Activated B cell treated with CpG ODN at 0.5 μM for 24 hours (primary cell): ENCODE results near the gene IVD. TPM values are rescaled to one million over a fixed set of nuclear protein-coding genes. Genes with fewer than 3 reads are reported as not detected.

Experiments used
- ATAC-seq: fragments of 200-7000 bp; cut with Tn5 transposase; one replicate; pipeline ENCODE4 v1.10.0; 2021; ENCODE audit warnings: low read depth, mild to moderate bottlenecking, moderate library complexity
- CTCF ChIA-PET: fragments of 350-600 bp; sonication (Branson Sonifier 250); formaldehyde crosslinking; loops from one replicate; lab custom pipeline; 2021; ENCODE audit warnings: antibody characterized with exemption; lab: Charles Lee
- POLR2A ChIA-PET: fragments of 350-600 bp; sonication (Branson Sonifier 250); formaldehyde crosslinking; loops from one replicate; lab custom pipeline; 2021; ENCODE audit warnings: antibody characterized with exemption; lab: Charles Lee
- DNase-seq: peaks from one replicate; pipeline ENCODE4 v3.0.0; 2022
- H3K27ac Mint-ChIP-seq: one replicate; pipeline ENCODE4 v1.8.0; 2020; ENCODE audit warnings: mixed read lengths
- H3K27me3 Mint-ChIP-seq: one replicate; pipeline ENCODE4 v1.8.0; 2021; ENCODE audit warnings: mixed read lengths
- H3K36me3 Mint-ChIP-seq: one replicate; pipeline ENCODE4 v1.8.0; 2021; ENCODE audit warnings: low read depth, mixed read lengths
- H3K4me1 Mint-ChIP-seq: one replicate; pipeline ENCODE4 v1.8.0; 2021; ENCODE audit warnings: mixed read lengths
- H3K4me3 Mint-ChIP-seq: one replicate; pipeline ENCODE4 v1.8.0; 2020; ENCODE audit warnings: mild to moderate bottlenecking, mixed read lengths
- H3K9me3 Mint-ChIP-seq: one replicate; pipeline ENCODE4 v1.8.0; 2020; ENCODE audit warnings: mixed read lengths
- CTCF ChIP-seq: fragments of 200-600 bp; IDR thresholded peaks from one replicate; pipeline ENCODE4 v1.8.0; 2022; ENCODE audit warnings: antibody characterized with exemption, mild to moderate bottlenecking
- intact Hi-C: fragments of 100-400 bp; cut with micrococcal nuclease; formaldehyde crosslinking; loops from one replicate; pipeline ENCODE4 v1.15.1; 2024
- total RNA-seq: library from RNA; stranded (reverse); gene quantifications from 2 replicates; pipeline ENCODE4 v1.2.3, GENCODE V29; 2022

IVD gene
- total RNA-seq, 1 donor from 2014 or later, result 76.7 TPM

GRCh38 chr15:40369971-40370370 lies 35.6 kb upstream of the IVD start:
- H3K4me3 Mint-ChIP-seq, result no peak overlapping the region
- DNase-seq (no peak), ATAC-seq (no peak)
- no peak for TF ChIP-seq CTCF
- H3K9me3 Mint-ChIP-seq, result no peaks in the 10 kb centered on the region
- no peak overlapping the region for H3K27ac Mint-ChIP-seq
- CTCF ChIA-PET, result interaction anchor here (3.2 kb wide), 1 partner anchor 52 kb away, joined by 21 read pairs; no protein-coding TSS in a partner anchor
- H3K27me3 Mint-ChIP-seq, result no peaks in the 10 kb centered on the region
- POLR2A ChIA-PET, result no interaction called here
- no peaks in the 10 kb centered on the region for H3K36me3 Mint-ChIP-seq
- intact Hi-C loops, result loop anchor here (10.0 kb wide), 1 partner anchor 415 kb away; no protein-coding TSS in a partner anchor
- peaks cover 13% of the 10 kb centered on the region for H3K4me1 Mint-ChIP-seq

- no peak overlapping the region for H3K4me3 Mint-ChIP-seq
- no peak for TF ChIP-seq CTCF
- intact Hi-C loops, result no loop called here
- DNase-seq, result no peak
- ATAC-seq, result no peak
- no peak overlapping the region for H3K27ac Mint-ChIP-seq
- ChIA-PET CTCF (no interaction called here), POLR2A (no interaction called here)
- H3K27me3 Mint-ChIP-seq, result no peaks in the 10 kb centered on the region
- no peaks in the 10 kb centered on the region for H3K36me3 Mint-ChIP-seq
- H3K9me3 Mint-ChIP-seq, result no peaks in the 10 kb centered on the region
- no peaks in the 10 kb centered on the region for H3K4me1 Mint-ChIP-seq
These were observed 32.6 kb upstream of the IVD start for GRCh38 chr15:40372981-40373380.

- DNase-seq (no peak), ATAC-seq (no peak)
- ChIA-PET POLR2A (no interaction called here), CTCF (interaction anchor here (0.6 kb wide), 1 partner anchor 57 kb away, joined by 3 read pairs; no protein-coding TSS in a partner anchor)
- intact Hi-C loops, result no loop called here
- H3K9me3 Mint-ChIP-seq, result no peaks in the 10 kb centered on the region
- TF ChIP-seq CTCF, result no peak
- H3K27me3 Mint-ChIP-seq, result no peaks in the 10 kb centered on the region
- H3K27ac Mint-ChIP-seq, result no peak overlapping the region
- no peak overlapping the region for H3K4me3 Mint-ChIP-seq
- H3K4me1 Mint-ChIP-seq, result peaks cover 2% of the 10 kb centered on the region
- no peaks in the 10 kb centered on the region for H3K36me3 Mint-ChIP-seq
These were observed 28.0 kb upstream of the IVD start for GRCh38 chr15:40377606-40378005.

GRCh38 chr15:40379374-40379773 lies 26.2 kb upstream of the IVD start:
- intact Hi-C loops, result no loop called here
- DNase-seq (no peak), ATAC-seq (no peak)
- no peak overlapping the region for H3K27ac Mint-ChIP-seq
- peaks cover 2% of the 10 kb centered on the region for H3K36me3 Mint-ChIP-seq
- CTCF ChIA-PET, result no interaction called here
- peaks cover 12% of the 10 kb centered on the region for H3K4me1 Mint-ChIP-seq
- no peak for TF ChIP-seq CTCF
- POLR2A ChIA-PET, result no interaction called here
- H3K27me3 Mint-ChIP-seq, result no peaks in the 10 kb centered on the region
- H3K4me3 Mint-ChIP-seq, result no peak overlapping the region
- no peaks in the 10 kb centered on the region for H3K9me3 Mint-ChIP-seq

GRCh38 chr15:40379853-40380252 lies 25.7 kb upstream of the IVD start:
- Mint-ChIP-seq H3K9me3 (no peaks in the 10 kb centered on the region), H3K4me3 (no peak overlapping the region), H3K4me1 (peaks cover 12% of the 10 kb centered on the region), H3K27ac (no peak overlapping the region), H3K36me3 (peaks cover 2% of the 10 kb centered on the region), H3K27me3 (no peaks in the 10 kb centered on the region)
- no peak for TF ChIP-seq CTCF
- intact Hi-C loops, result loop anchor here (5.0 kb wide), 2 partner anchors 42 to 598 kb away; partner anchors contain the start of gene FSIP1
- DNase-seq (no peak), ATAC-seq (no peak)
- POLR2A ChIA-PET, result no interaction called here
- CTCF ChIA-PET, result no interaction called here
